ENCODE results near the gene DNAJB4. TPM values are rescaled to one million over a fixed set of nuclear protein-coding genes. Genes with fewer than 3 reads are reported as not detected.

The DNAJB4 gene
- total and polyA plus RNA-seq, 7 donors = 34.9 to 209 (median 107) TPM

DNA sequence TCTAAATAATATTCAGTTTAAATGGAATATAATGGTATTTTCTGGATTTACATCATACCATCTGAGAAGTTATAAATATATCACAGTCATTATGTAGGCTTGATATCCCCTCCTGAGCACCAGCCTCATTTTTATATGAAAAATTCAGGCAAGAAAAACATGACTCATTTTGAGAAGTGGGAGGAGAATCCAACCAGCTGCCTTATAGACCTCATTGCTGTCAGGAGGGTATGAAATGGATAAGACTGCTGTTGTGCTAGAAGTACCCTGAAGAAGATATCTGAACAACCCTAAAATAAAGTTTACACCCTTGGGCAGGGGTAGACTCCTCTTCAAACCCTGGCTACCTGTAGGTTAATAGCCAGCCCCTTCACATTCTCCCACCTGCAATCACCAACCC lies 49.8 kb downstream of the DNAJB4 start:
- ATAC-seq (no peak), DNase-seq (no peak)
- no peaks in the 10 kb centered on the region for H3K36me3 ChIP-seq (ENCODE audit: insufficient read depth in 1 of 2, low read depth in 1 of 2)
- no peak overlapping the region for H3K27ac ChIP-seq
- H3K4me1 ChIP-seq = peaks cover 15% of the 10 kb centered on the region
- no peak overlapping the region for H3K4me3 ChIP-seq
- intact Hi-C loops (cut with DNase I) = no loop called here
- no peaks in the 10 kb centered on the region for H3K27me3 ChIP-seq (ENCODE audit: insufficient read depth in 3 of 3, low read length in 2 of 3)
- TF ChIP-seq, protein P1, sequence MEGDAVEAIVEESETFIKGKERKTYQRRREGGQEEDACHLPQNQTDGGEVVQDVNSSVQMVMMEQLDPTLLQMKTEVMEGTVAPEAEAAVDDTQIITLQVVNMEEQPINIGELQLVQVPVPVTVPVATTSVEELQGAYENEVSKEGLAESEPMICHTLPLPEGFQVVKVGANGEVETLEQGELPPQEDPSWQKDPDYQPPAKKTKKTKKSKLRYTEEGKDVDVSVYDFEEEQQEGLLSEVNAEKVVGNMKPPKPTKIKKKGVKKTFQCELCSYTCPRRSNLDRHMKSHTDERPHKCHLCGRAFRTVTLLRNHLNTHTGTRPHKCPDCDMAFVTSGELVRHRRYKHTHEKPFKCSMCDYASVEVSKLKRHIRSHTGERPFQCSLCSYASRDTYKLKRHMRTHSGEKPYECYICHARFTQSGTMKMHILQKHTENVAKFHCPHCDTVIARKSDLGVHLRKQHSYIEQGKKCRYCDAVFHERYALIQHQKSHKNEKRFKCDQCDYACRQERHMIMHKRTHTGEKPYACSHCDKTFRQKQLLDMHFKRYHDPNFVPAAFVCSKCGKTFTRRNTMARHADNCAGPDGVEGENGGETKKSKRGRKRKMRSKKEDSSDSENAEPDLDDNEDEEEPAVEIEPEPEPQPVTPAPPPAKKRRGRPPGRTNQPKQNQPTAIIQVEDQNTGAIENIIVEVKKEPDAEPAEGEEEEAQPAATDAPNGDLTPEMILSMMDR (IDR thresholded peaks at IDR 0.05) = no peak
- H3K9me3 ChIP-seq = no peaks in the 10 kb centered on the region

DNA sequence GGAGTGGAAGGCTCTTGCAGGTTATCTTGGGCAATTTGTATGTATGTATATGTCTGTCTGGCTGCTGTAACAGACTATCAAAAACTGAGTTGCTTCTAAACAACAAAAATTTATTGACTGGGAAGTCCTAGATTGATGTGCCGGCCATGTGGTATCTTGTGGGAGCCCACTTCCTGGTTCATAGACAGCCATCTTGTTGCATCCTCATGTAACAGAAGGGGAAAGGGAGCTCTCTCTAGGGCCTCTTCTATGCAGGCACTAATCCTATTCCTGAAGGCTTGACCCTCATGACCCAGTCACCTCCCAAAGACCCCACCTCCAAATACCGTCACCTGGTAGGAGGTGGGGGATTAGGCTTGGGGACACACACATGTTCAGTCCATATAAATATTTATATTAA lies 50.2 kb downstream of the DNAJB4 start:
- peaks cover 15% of the 10 kb centered on the region for H3K4me1 ChIP-seq
- no peak overlapping the region for H3K27ac ChIP-seq
- intact Hi-C loops (cut with DNase I) = no loop called here
- WGBS, 3 donors = 49 to 91% (median 50%) methylated on average over 2 of the region's 2 CpGs
- H3K27me3 ChIP-seq (ENCODE audit: insufficient read depth in 3 of 3, low read length in 2 of 3) = no peaks in the 10 kb centered on the region
- H3K36me3 ChIP-seq (ENCODE audit: insufficient read depth in 1 of 2, low read depth in 1 of 2) = no peaks in the 10 kb centered on the region
- no peak for ATAC-seq
- H3K4me3 ChIP-seq = no peak overlapping the region
- TF ChIP-seq, protein P1 (IDR thresholded peaks at IDR 0.05) = no peak
- DNase-seq = no peak
- H3K9me3 ChIP-seq = no peaks in the 10 kb centered on the region

DNA sequence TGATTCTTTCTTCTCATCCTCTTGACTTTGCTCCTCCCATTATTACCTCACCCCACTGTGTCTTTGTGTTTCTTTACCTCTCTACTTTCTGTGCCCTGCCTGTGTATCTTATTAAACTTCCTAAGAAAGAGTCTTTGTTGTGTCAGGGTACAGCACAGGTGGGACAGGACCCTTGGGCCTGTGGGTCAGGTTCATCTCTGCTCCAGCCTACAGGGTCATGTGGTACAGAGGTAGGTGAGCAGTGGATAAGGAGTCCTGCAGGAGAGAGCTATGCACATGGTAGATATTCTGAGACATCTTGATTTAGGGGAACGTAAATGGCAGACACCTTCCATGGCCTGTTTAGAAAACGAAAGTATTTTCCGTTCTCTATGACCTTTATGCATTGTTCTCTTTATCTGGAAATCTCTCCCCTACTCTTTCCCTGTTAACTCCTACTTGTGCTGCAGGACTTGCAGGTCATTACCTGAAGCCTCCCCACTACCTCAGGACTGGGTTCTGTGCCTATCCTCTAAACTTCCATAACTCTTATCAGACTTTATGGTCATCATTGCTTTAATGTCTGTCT lies 50.9 kb downstream of the DNAJB4 start:
- ATAC-seq (no peak), DNase-seq (no peak)
- 53 to 66% (median 61%) methylated on average over 3 of the region's 3 CpGs for WGBS, 3 donors
- H3K4me3 ChIP-seq = no peak overlapping the region
- H3K27me3 ChIP-seq (ENCODE audit: insufficient read depth in 3 of 3, low read length in 2 of 3) = no peaks in the 10 kb centered on the region
- no peaks in the 10 kb centered on the region for H3K36me3 ChIP-seq (ENCODE audit: insufficient read depth in 1 of 2, low read depth in 1 of 2)
- TF ChIP-seq, protein P1 (IDR thresholded peaks at IDR 0.05) = no peak
- no peak overlapping the region for H3K27ac ChIP-seq
- H3K9me3 ChIP-seq = no peaks in the 10 kb centered on the region
- intact Hi-C loops (cut with DNase I) = no loop called here
- H3K4me1 ChIP-seq = peaks cover 15% of the 10 kb centered on the region

DNA sequence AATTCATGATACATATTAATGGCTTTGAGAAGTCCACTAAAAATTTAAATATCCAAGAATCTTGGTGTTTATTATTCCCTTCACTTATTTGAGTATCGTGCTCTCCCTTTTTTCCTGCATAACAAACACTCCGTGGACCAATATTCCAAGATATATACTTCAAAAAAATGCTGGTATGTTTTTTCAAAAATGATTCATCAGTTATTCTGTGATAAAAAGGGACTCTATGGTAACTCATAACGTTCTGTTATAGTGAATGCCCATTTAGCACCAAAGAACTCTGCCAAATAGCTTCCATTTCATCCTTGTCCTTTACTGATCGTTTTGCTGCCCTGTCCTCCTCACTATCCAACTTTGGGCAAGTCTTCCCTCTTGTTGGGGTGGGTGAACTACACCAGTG lies 53.9 kb downstream of the DNAJB4 start:
- no peak for ATAC-seq
- no peaks in the 10 kb centered on the region for H3K27me3 ChIP-seq (ENCODE audit: insufficient read depth in 3 of 3, low read length in 2 of 3)
- TF ChIP-seq, protein P1 (IDR thresholded peaks at IDR 0.05) = no peak
- DNase-seq = no peak
- no peak overlapping the region for H3K4me3 ChIP-seq
- 59 to 73% (median 62%) methylated on average over 4 of the region's 4 CpGs for WGBS, 3 donors
- H3K4me1 ChIP-seq = peaks cover 14% of the 10 kb centered on the region
- H3K36me3 ChIP-seq (ENCODE audit: insufficient read depth in 1 of 2, low read depth in 1 of 2) = no peaks in the 10 kb centered on the region
- intact Hi-C loops (cut with DNase I) = no loop called here
- no peaks in the 10 kb centered on the region for H3K9me3 ChIP-seq
- H3K27ac ChIP-seq = no peak overlapping the region
